Neural progenitor cell (in vitro differentiated cells): Measurements from ENCODE around the gene STMND1.

Experiments used
- EZH2 ChIP-seq: fragments of 200-600 bp; sonication (generic); IDR thresholded peaks from 2 replicates; pipeline ENCODE4 v1.6.1; 2017; ENCODE audit warnings: antibody characterized with exemption, mild to moderate bottlenecking, moderate library complexity
- EZH2phosphoT487 ChIP-seq: fragments of 200-600 bp; sonication (generic); IDR thresholded peaks from 2 replicates; pipeline ENCODE4 v1.6.1; 2017; ENCODE audit warnings: antibody characterized with exemption
- TF ChIP-seq, protein P1 (sequence below): fragments of 200-600 bp; sonication (generic); IDR thresholded peaks from 2 replicates; pipeline ENCODE4 v1.5.1; 2017; ENCODE audit warnings: antibody characterized with exemption, mild to moderate bottlenecking

DNA sequence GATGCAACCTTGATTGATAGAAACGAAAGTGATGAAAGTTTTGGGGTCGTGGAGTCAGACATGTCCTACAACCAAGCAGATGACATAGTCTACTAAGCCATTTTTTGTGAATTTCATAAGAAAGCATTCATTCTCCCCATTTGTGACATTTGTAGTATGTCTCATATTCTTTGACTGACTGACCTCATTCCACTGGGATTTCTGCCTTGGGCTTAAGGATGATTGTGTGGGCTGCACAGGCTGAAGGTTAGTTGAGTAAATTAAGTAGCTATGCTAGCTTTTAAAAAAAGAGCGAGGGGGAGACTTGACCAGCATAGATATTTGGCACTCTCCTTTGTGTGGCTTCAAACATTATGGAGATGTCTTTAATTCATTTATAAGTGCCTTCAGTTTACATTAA is 28.9 kb downstream of the STMND1 start:
- TF ChIP-seq, protein P1, sequence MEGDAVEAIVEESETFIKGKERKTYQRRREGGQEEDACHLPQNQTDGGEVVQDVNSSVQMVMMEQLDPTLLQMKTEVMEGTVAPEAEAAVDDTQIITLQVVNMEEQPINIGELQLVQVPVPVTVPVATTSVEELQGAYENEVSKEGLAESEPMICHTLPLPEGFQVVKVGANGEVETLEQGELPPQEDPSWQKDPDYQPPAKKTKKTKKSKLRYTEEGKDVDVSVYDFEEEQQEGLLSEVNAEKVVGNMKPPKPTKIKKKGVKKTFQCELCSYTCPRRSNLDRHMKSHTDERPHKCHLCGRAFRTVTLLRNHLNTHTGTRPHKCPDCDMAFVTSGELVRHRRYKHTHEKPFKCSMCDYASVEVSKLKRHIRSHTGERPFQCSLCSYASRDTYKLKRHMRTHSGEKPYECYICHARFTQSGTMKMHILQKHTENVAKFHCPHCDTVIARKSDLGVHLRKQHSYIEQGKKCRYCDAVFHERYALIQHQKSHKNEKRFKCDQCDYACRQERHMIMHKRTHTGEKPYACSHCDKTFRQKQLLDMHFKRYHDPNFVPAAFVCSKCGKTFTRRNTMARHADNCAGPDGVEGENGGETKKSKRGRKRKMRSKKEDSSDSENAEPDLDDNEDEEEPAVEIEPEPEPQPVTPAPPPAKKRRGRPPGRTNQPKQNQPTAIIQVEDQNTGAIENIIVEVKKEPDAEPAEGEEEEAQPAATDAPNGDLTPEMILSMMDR = no peak
- TF ChIP-seq EZH2phosphoT487 (no peak), EZH2 (no peak)
